Lung (tissue), 12 donors: ENCODE results near the gene FKBP5. TPM values are rescaled to one million over a fixed set of nuclear protein-coding genes. Genes with fewer than 3 reads are reported as not detected.
A peak's percentile ranks its signal among the peaks of the same experiment; 100 is the strongest.
"Not testable (repeated sequence)": the region's sequence is repeated elsewhere in the genome, so short reads cannot be mapped to it uniquely, and the experiment has no call there.

Experiments
- ATAC-seq: fragments of 200-7000 bp; cut with Tn5 transposase; one replicate; pipeline ENCODE4 v1.9.1; 2020; ENCODE audit warnings: moderate number of reproducible peaks; ENCODE audit not compliant: insufficient read depth, low FRiP score
- DNase-seq, 3 donors: peaks; one replicate each; pipeline ENCODE4 v3.0.0-alpha.2; 2013 to 2017
- H3K27ac ChIP-seq, 2 donors: one replicate each; pipeline ENCODE4 v1.5.1; 2013; ENCODE audit warnings: mild to moderate bottlenecking in 2 of 2, moderate library complexity in 2 of 2, control low read depth in 1 of 2, inconsistent platforms in 1 of 2, low read depth in 1 of 2, low read length in 1 of 2
- H3K27me3 ChIP-seq, 3 donors: one replicate each; pipeline ENCODE4 v1.5.1; 2013; ENCODE audit warnings: low read length in 2 of 3; ENCODE audit not compliant: control insufficient read depth in 3 of 3, insufficient read depth in 3 of 3
- H3K36me3 ChIP-seq, 4 donors: one replicate each; pipeline ENCODE4 v1.5.1; 2013; ENCODE audit warnings: low read length in 4 of 4, mild to moderate bottlenecking in 1 of 4, moderate library complexity in 1 of 4; ENCODE audit not compliant: control insufficient read depth in 4 of 4, insufficient read depth in 4 of 4
- H3K4me1 ChIP-seq, 5 donors: one replicate each; pipeline ENCODE4 v1.5.1; 2013; ENCODE audit warnings: low read length in 5 of 5, mild to moderate bottlenecking in 2 of 5, moderate library complexity in 1 of 5; ENCODE audit not compliant: control insufficient read depth in 5 of 5, insufficient read depth in 5 of 5
- H3K4me3 ChIP-seq: one replicate; pipeline ENCODE4 v1.5.1; 2013; ENCODE audit warnings: mild to moderate bottlenecking, control low read depth, moderate library complexity
- H3K9ac ChIP-seq, 2 donors: one replicate each; pipeline ENCODE4 v1.5.1; 2013; ENCODE audit warnings: low read length in 2 of 2, control low read depth in 1 of 2; ENCODE audit not compliant: insufficient read depth in 1 of 2
- H3K9me3 ChIP-seq, 4 donors: one replicate each; pipeline ENCODE4 v1.5.1; 2013; ENCODE audit warnings: low read length in 3 of 4, mild to moderate bottlenecking in 1 of 4, moderate library complexity in 1 of 4; ENCODE audit not compliant: control insufficient read depth in 4 of 4, insufficient read depth in 3 of 4
- WGBS, 2 donors: extraction: QIAGEN DNeasy Blood & Tissue Kit; methylation state at CpG; one replicate each; pipeline ENCODE4 v1.1.7; 2013; 5-methylcytosine and 5-hydroxymethylcytosine counted together
- polyA plus RNA-seq, 2 donors: library from polyadenylated mRNA; stranded (reverse); fragments of 200-250 nt; gene quantifications; one replicate each; pipeline ENCODE4 v1.2.1, GENCODE V29; 2013
- total RNA-seq, 2 donors: library from RNA; depleted of rRNA in 1 of 2; stranded (reverse); fragments of >200 nt in 1 of 2; gene quantifications; one replicate each; pipeline ENCODE4 v1.2.1, GENCODE V29; 2014 to 2021
- TF ChIP-seq, protein P1 (sequence below): IDR thresholded peaks from 2 replicates; pipeline ENCODE4 v1.5.1; 2012; ENCODE audit warnings: mild to moderate bottlenecking; ENCODE audit errors: control extremely low read depth, extremely low read depth
- donor health status: control.
- donor health status: control.
- donor health status: Bipolar disorder and iron deficiency.
- donor health status: healthy.
- donor health status: DM: yes; HTN: yes; CAD: no.

Gene FKBP5
- total and polyA plus RNA-seq, 4 donors = 25.9 to 245 (median 106) TPM

GRCh38 chr6:35600659-35601125 is 88.0 kb downstream of the FKBP5 start:
- DNase-seq = peak in 1 of 3 donors; percentile 32
- Histone ChIP-seq H3K27ac (peak overlapping the region in 1 of 2 donors; percentile 98), H3K9ac (no peak overlapping the region), H3K4me3 (no peak overlapping the region), H3K4me1 (peaks cover 3 to 34% (median 11%) of the 10 kb centered on the region in 5 donors), H3K36me3 (peaks cover 0 to 15% (median 7%) of the 10 kb centered on the region in 4 donors), H3K9me3 (no peaks in the 10 kb centered on the region), H3K27me3 (no peaks in the 10 kb centered on the region)
- TF ChIP-seq, protein P1, sequence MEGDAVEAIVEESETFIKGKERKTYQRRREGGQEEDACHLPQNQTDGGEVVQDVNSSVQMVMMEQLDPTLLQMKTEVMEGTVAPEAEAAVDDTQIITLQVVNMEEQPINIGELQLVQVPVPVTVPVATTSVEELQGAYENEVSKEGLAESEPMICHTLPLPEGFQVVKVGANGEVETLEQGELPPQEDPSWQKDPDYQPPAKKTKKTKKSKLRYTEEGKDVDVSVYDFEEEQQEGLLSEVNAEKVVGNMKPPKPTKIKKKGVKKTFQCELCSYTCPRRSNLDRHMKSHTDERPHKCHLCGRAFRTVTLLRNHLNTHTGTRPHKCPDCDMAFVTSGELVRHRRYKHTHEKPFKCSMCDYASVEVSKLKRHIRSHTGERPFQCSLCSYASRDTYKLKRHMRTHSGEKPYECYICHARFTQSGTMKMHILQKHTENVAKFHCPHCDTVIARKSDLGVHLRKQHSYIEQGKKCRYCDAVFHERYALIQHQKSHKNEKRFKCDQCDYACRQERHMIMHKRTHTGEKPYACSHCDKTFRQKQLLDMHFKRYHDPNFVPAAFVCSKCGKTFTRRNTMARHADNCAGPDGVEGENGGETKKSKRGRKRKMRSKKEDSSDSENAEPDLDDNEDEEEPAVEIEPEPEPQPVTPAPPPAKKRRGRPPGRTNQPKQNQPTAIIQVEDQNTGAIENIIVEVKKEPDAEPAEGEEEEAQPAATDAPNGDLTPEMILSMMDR = no peak
- no peak for ATAC-seq
- WGBS, 2 donors = 7 to 23% methylated on average over 1 of the region's 1 CpG

DNA sequence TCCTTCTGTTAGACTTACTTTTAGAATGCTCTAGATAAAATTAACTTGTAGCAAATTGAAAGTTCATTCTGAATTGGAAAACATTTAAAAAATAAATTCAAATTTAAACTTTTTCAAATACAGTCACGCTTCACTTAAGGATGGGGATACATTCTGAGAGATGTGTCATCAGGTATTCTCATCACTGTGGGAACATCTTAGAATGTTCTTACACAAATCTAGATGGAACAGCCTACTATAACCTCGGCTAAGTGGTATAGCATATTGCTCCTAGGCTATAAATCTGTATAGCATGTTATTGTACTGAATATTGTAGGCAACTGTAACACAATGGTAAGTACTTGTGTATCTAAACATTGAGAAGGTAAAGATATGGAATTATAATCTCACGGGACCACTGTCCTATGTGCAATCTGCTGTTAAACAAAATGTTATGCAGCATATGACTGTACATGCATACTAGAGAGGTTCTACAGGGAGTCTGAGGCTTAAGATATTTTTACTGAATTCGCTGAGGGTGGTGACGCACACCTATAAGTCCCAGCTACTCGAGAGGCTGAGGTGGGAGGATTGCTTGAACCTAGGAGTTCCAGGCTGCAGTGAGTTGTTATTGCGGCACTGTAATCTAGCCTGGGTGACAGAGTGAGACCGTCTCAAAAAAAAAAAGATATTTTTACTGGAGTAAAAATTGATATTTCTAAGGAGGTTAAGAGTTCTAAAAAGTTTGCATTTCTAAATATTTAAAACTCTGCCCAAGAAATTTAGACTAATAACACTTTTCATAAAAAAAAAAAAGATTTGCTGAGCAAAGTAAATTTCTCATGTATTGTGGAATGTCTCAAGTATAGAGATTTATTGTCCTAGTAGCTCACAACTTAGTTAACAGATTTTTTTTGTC is 88.7 kb downstream of the FKBP5 start:
- WGBS, 2 donors = 80 to 82% methylated on average over 8 of the region's 8 CpGs

GRCh38 chr6:35598621-35599020 is 90.1 kb downstream of the FKBP5 start:
- peak overlapping the region in 1 of 2 donors; percentile 33 for H3K27ac ChIP-seq
- H3K27me3 ChIP-seq, H3K9me3 ChIP-seq, DNase-seq, ATAC-seq, H3K4me3 ChIP-seq, H3K9ac ChIP-seq: not testable (repeated sequence)
- H3K4me1 ChIP-seq = peaks cover 3 to 30% (median 11%) of the 10 kb centered on the region in 5 donors
- WGBS, 2 donors = 98% methylated on average over 8 of the region's 8 CpGs
- H3K36me3 ChIP-seq = peaks cover 0 to 30% (median 8%) of the 10 kb centered on the region in 4 donors

More for the DNA sequence above, 88.7 kb downstream of the FKBP5 start:
- TF ChIP-seq, protein P1 = no peak
- H3K36me3 ChIP-seq = peaks cover 0 to 19% (median 8%) of the 10 kb centered on the region in 4 donors
- DNase-seq (no peak), ATAC-seq (no peak)
- H3K9ac ChIP-seq = no peak overlapping the region
- peaks cover 3 to 30% (median 11%) of the 10 kb centered on the region in 5 donors for H3K4me1 ChIP-seq
- no peaks in the 10 kb centered on the region for H3K27me3 ChIP-seq
- H3K9me3 ChIP-seq = no peaks in the 10 kb centered on the region
- H3K27ac ChIP-seq = peak overlapping the region; percentile 75 to 98
- no peak overlapping the region for H3K4me3 ChIP-seq
